ENCODE results near the gene TOPBP1. TPM values are rescaled to one million over a fixed set of nuclear protein-coding genes. Genes with fewer than 3 reads are reported as not detected.

Gene TOPBP1
- total and polyA plus RNA-seq, 2 of the 4 experiments (the other 2 are of a cell fraction): 19.5 to 50.5 TPM

- H3K27ac ChIP-seq (ENCODE audit: insufficient read depth, low read length): no peak overlapping the region
Observed at GRCh38 chr3:133591271-133591742, 70.4 kb downstream of the TOPBP1 start.

More at GRCh38 chr3:133591271-133591742, 70.4 kb downstream of the TOPBP1 start:
- H2BK120ac ChIP-seq (ENCODE audit: low read depth, low read length): no peak overlapping the region
- H4K5ac ChIP-seq (ENCODE audit: low read depth, low read length): no peak overlapping the region
- peaks cover 17 to 26% of the 10 kb centered on the region in 2 experiments for H3K79me1 ChIP-seq (ENCODE audit: low read depth in 1 of 2, low read length in 2 of 2)
- no peak overlapping the region for H2BK5ac ChIP-seq (ENCODE audit: low read depth, low read length, poor library complexity, severe bottlenecking)
- no peak overlapping the region for H3K9ac ChIP-seq (ENCODE audit: low read depth, low read length)
- no TSS peak for BruUV-seq (replicated peaks)
- no peaks in the 10 kb centered on the region for H3K9me3 ChIP-seq (ENCODE audit: control insufficient read depth, insufficient read depth, low read length)
- H3K4me1 ChIP-seq (ENCODE audit: control insufficient read depth, insufficient read depth, low read length): peaks cover 2% of the 10 kb centered on the region; the same call in 1 of the 2 replicates
- no peak overlapping the region for H2AK9ac ChIP-seq (replicated peaks; ENCODE audit: low read depth, low read length, poor library complexity)
- H2BK20ac ChIP-seq (ENCODE audit: low read depth, low read length): no peak overlapping the region
- H3K23ac ChIP-seq (ENCODE audit: low read depth, low read length): no peak overlapping the region
- no peak overlapping the region for H3K18ac ChIP-seq (ENCODE audit: low read depth, low read length)
- in situ Hi-C loops (cut with MboI; ENCODE audit: low sequenced_read_pairs): no loop called here
- TF ChIP-seq NFE2L2 (IDR thresholded peaks at IDR 0.05; ENCODE audit: low read depth, low read length) (no peak), RFX5 (IDR thresholded peaks at IDR 0.05; ENCODE audit: low read depth, low read length) (no peak), CEBPB (IDR thresholded peaks at IDR 0.05; ENCODE audit: low read depth, low read length) (peak; percentile 42; the same call in 1 of the 2 replicates)
- no peaks in the 10 kb centered on the region; the same call in 1 of the 2 replicates for H3K9me1 ChIP-seq (ENCODE audit: insufficient read depth, low read length)
- dilution Hi-C loops (cut with HindIII; ENCODE audit: low sequenced_read_pairs, unreplicated experiment): no loop called here
- H3K36me3 ChIP-seq (ENCODE audit: control insufficient read depth, insufficient read depth, low read length): peaks cover 23% of the 10 kb centered on the region
- peaks cover 38% of the 10 kb centered on the region; the same call in 1 of the 2 replicates for H4K20me1 ChIP-seq (ENCODE audit: insufficient read depth, low read length)
- H3K4ac ChIP-seq (ENCODE audit: low read depth, low read length): no peak overlapping the region
- no CpG with 5 or more reads among the region's 3 CpGs for WGBS, 2 experiments (ENCODE audit: extremely low coverage in 2 of 2, insufficient read length in 1 of 2)
- no peak overlapping the region for H3K4me3 ChIP-seq (ENCODE audit: insufficient read depth, low read depth, low read length)
- intact Hi-C loops (cut with micrococcal nuclease): loop anchor here (5.0 kb wide), 1 partner anchor 51 kb away; no protein-coding TSS in a partner anchor
- no peak overlapping the region for H3K4me2 ChIP-seq (ENCODE audit: low read depth, low read length)
- no peak overlapping the region for H3K14ac ChIP-seq (replicated peaks; ENCODE audit: low read depth, low read length)
- DNase-seq (peak; percentile 43), ATAC-seq (ENCODE audit: low read depth) (peak; percentile 54)
- no peak overlapping the region for H2BK15ac ChIP-seq (ENCODE audit: low read depth, low read length)
- no peak overlapping the region for H4K8ac ChIP-seq (ENCODE audit: low read depth in 2 of 2, low read length in 2 of 2)
- H2AFZ ChIP-seq (replicated peaks; ENCODE audit: low read length, poor library complexity): no peak overlapping the region
- H2AK5ac ChIP-seq (ENCODE audit: low read depth, low read length): no peak overlapping the region
- H3K56ac ChIP-seq (ENCODE audit: extremely low read depth, insufficient read depth, low read length): no peak overlapping the region
- no peaks in the 10 kb centered on the region for H3K27me3 ChIP-seq (ENCODE audit: control insufficient read depth, insufficient read depth, low read length)
- ChIA-PET CTCF (no interaction called here), POLR2A (ENCODE audit: unreplicated experiment) (no interaction called here)
- no peak overlapping the region for H4K91ac ChIP-seq (ENCODE audit: insufficient read depth, low read depth, low read length)
